Transverse colon (tissue), 4 donors: ENCODE measurements around the gene MYO1B. TPM values are rescaled to one million over a fixed set of nuclear protein-coding genes. Genes with fewer than 3 reads are reported as not detected.

Experiments
- DNase-seq: peaks from one replicate; pipeline ENCODE4 v3.0.0-alpha.2; 2019
- H3K27ac ChIP-seq, 4 donors: fragments of 200-600 bp; sonication (generic); 2 replicates each; pipeline ENCODE4 v1.5.1; 2016 to 2018; ENCODE audit warnings: inconsistent platforms in 4 of 4
- H3K27me3 ChIP-seq: fragments of 200-600 bp; sonication (generic); 2 replicates; pipeline ENCODE4 v1.5.1; 2017; ENCODE audit warnings: inconsistent platforms
- H3K36me3 ChIP-seq, 4 donors: fragments of 200-600 bp; sonication (generic); 2 replicates each; pipeline ENCODE4 v1.5.1; 2017 to 2019; ENCODE audit warnings: inconsistent platforms in 4 of 4
- H3K4me1 ChIP-seq, 4 donors: fragments of 200-600 bp; sonication (generic); 2 replicates each; pipeline ENCODE4 v1.5.1; 2017 to 2020; ENCODE audit warnings: inconsistent platforms in 4 of 4
- H3K4me3 ChIP-seq, 4 donors: fragments of 200-600 bp; sonication (generic); 1 replicate in 1 of 4; 2 replicates in 3 of 4; pipeline versions ENCODE4 v1.5.1 to v1.6.1; 2017 to 2019; ENCODE audit warnings: inconsistent platforms in 4 of 4
- H3K9me3 ChIP-seq, 2 donors: fragments of 200-600 bp; sonication (generic); 2 replicates each; pipeline ENCODE4 v1.5.1; 2017 to 2019; ENCODE audit warnings: inconsistent platforms in 2 of 2
- CTCF ChIP-seq, 5 experiments: fragments of 200-600 bp in 3 of 5; fragments of 450-650 bp in 2 of 5; sonication (generic) in 3 of 5; IDR thresholded peaks; 1 replicate in 2 of 5; 2 replicates in 3 of 5; pipeline ENCODE4 v1.5.1; 2016 to 2017; ENCODE audit warnings: antibody characterized with exemption in 5 of 5, inconsistent platforms in 3 of 5, mild to moderate bottlenecking in 2 of 5, moderate library complexity in 1 of 5
- EP300 ChIP-seq: sonication (generic); formaldehyde crosslinking; IDR thresholded peaks from one replicate; pipeline ENCODE4 v1.6.1; 2017; ENCODE audit warnings: antibody characterized with exemption, low read depth
- POLR2A ChIP-seq: fragments of 450-650 bp; IDR thresholded peaks from one replicate; pipeline ENCODE4 v1.6.1; 2016; ENCODE audit warnings: antibody characterized with exemption, mild to moderate bottlenecking, moderate library complexity
- POLR2AphosphoS5 ChIP-seq, 3 donors: sonication (generic); formaldehyde crosslinking; IDR thresholded peaks; one replicate each; pipeline ENCODE4 v1.6.1; 2016; ENCODE audit warnings: antibody characterized with exemption in 3 of 3
- WGBS, 2 donors: methylation state at CpG; one replicate each; pipeline ENCODE4 v1.1.5; 2018; ENCODE audit warnings: low coverage in 1 of 2; 5-methylcytosine and 5-hydroxymethylcytosine counted together
- in situ Hi-C, 4 donors: fragments of 200-750 bp; cut with MboI; loops; one replicate each; pipeline versions ENCODE4 v1.15.0 to v1.15.1; 2017; ENCODE audit warnings: low sequenced_read_pairs in 3 of 4, low pct_ligation_motif_present in 1 of 4, low pct_unique_long_range_greater_than_20kb in 1 of 4
- intact Hi-C: fragments of 100-400 bp; cut with DNase I; formaldehyde crosslinking; loops from one replicate; pipeline ENCODE4 v1.15.1; 2023; ENCODE audit warnings: low total_unique reads
- total RNA-seq, 4 donors: library from RNA; depleted of rRNA; stranded (reverse); fragments of >200 nt; gene quantifications; one replicate each; pipeline ENCODE4 v1.1.0, GENCODE V29; 2016

Gene MYO1B
- total RNA-seq, 4 donors from 2014 or later = 17.9 to 37.0 (median 35.0) TPM

GRCh38 chr2:191270306-191271161, 25.3 kb downstream of the MYO1B start:
- TF ChIP-seq CTCF (IDR thresholded peaks at IDR 0.05) = no peak
- no peak for TF ChIP-seq POLR2AphosphoS5 (IDR thresholded peaks at IDR 0.05)
- no peak for TF ChIP-seq EP300
- no peak for TF ChIP-seq POLR2A
- WGBS, 2 donors = 81 to 86% methylated on average over 6 of the region's 6 CpGs
- no peak for DNase-seq
- H3K4me3 ChIP-seq = no peak overlapping the region
- H3K4me1 ChIP-seq = peaks cover 0 to 19% (median 3%) of the 10 kb centered on the region in 4 donors
- no peaks in the 10 kb centered on the region for H3K27me3 ChIP-seq
- no peaks in the 10 kb centered on the region for H3K9me3 ChIP-seq
- in situ Hi-C loops = no loop called here
- intact Hi-C loops = no loop called here
- H3K27ac ChIP-seq = no peak overlapping the region
- H3K36me3 ChIP-seq = no peaks in the 10 kb centered on the region

- Histone ChIP-seq H3K27ac (no peak overlapping the region), H3K27me3 (no peaks in the 10 kb centered on the region), H3K9me3 (no peaks in the 10 kb centered on the region), H3K36me3 (no peaks in the 10 kb centered on the region), H3K4me3 (no peak overlapping the region), H3K4me1 (peaks cover 0 to 10% (median 0%) of the 10 kb centered on the region in 4 donors)
- TF ChIP-seq POLR2A (no peak), POLR2AphosphoS5 (IDR thresholded peaks at IDR 0.05) (no peak)
- WGBS, 2 donors = 86 to 97% methylated on average over 2 of the region's 2 CpGs
- in situ Hi-C loops = no loop called here
- intact Hi-C loops = no loop called here
- DNase-seq = no peak
These were observed 26.9 kb downstream of the MYO1B start for GRCh38 chr2:191272064-191272463.

- H3K27ac ChIP-seq = no peak overlapping the region
- H3K36me3 ChIP-seq = no peaks in the 10 kb centered on the region
- peaks cover 0 to 10% (median 0%) of the 10 kb centered on the region in 4 donors for H3K4me1 ChIP-seq
- no peak for DNase-seq
- no peak for TF ChIP-seq CTCF (IDR thresholded peaks at IDR 0.05)
- no peak for TF ChIP-seq POLR2AphosphoS5 (IDR thresholded peaks at IDR 0.05)
- TF ChIP-seq POLR2A = no peak
- TF ChIP-seq EP300 = no peak
- no peaks in the 10 kb centered on the region for H3K9me3 ChIP-seq
- in situ Hi-C loops = no loop called here
- H3K27me3 ChIP-seq = no peaks in the 10 kb centered on the region
- intact Hi-C loops = no loop called here
- 55 to 57% methylated on average over 2 of the region's 2 CpGs for WGBS, 2 donors
- no peak overlapping the region for H3K4me3 ChIP-seq
These were observed 29.2 kb downstream of the MYO1B start for GRCh38 chr2:191274413-191274815.

- Histone ChIP-seq H3K36me3 (no peaks in the 10 kb centered on the region), H3K27me3 (no peaks in the 10 kb centered on the region), H3K4me1 (peaks cover 0 to 10% (median 0%) of the 10 kb centered on the region in 4 donors), H3K4me3 (no peak overlapping the region), H3K9me3 (no peaks in the 10 kb centered on the region), H3K27ac (no peak overlapping the region)
- no peak for DNase-seq
- in situ Hi-C loops = no loop called here
- TF ChIP-seq EP300 (no peak), POLR2AphosphoS5 (IDR thresholded peaks at IDR 0.05) (no peak), CTCF (IDR thresholded peaks at IDR 0.05) (no peak), POLR2A (no peak)
- whole genome bisulfite sequencing, 2 donors = 92 to 93% methylated on average over 5 of the region's 5 CpGs
- intact Hi-C loops = no loop called here
These were observed 31.7 kb downstream of the MYO1B start for GRCh38 chr2:191276792-191277465.
